Measurements from ENCODE around the gene DEAF1. TPM values are rescaled to one million over a fixed set of nuclear protein-coding genes. Genes with fewer than 3 reads are reported as not detected.

Gene DEAF1
- total RNA-seq, 1 donor from 2014 or later, result 60.5 TPM

DNA sequence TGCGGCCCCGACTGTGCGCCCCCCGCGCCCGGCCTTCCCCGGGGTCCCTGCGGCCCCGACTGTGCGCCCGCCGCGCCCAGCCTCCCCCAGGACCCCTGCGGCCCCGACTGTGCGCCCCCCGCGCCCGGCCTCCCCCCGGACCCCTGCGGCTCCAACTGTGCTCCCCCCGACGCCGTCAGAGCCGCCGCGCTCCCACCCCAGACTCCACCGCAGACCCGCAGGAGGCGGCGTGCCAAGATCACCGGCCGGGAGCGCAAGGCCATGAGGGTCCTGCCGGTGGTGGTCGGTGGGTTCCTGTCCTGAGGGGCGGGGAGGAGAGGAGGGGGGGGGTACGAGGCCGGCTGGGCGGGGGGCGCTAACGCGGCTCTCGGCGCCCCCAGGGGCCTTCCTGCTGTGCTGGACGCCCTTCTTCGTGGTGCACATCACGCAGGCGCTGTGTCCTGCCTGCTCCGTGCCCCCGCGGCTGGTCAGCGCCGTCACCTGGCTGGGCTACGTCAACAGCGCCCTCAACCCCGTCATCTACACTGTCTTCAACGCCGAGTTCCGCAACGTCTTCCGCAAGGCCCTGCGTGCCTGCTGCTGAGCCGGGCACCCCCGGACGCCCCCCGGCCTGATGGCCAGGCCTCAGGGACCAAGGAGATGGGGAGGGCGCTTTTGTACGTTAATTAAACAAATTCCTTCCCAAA, 54.9 kb downstream of the DEAF1 start:
- DNase-seq (ENCODE audit: low spot score in 2 of 2), result no peak
- intact Hi-C loops (cut with DNase I), result no loop called here
- H3K36me3 ChIP-seq, result peaks cover 8 to 18% of the 10 kb centered on the region in 2 donors
- H3K4me1 ChIP-seq, result peaks cover 9% of the 10 kb centered on the region in 2 donors
- TF ChIP-seq, protein P1, sequence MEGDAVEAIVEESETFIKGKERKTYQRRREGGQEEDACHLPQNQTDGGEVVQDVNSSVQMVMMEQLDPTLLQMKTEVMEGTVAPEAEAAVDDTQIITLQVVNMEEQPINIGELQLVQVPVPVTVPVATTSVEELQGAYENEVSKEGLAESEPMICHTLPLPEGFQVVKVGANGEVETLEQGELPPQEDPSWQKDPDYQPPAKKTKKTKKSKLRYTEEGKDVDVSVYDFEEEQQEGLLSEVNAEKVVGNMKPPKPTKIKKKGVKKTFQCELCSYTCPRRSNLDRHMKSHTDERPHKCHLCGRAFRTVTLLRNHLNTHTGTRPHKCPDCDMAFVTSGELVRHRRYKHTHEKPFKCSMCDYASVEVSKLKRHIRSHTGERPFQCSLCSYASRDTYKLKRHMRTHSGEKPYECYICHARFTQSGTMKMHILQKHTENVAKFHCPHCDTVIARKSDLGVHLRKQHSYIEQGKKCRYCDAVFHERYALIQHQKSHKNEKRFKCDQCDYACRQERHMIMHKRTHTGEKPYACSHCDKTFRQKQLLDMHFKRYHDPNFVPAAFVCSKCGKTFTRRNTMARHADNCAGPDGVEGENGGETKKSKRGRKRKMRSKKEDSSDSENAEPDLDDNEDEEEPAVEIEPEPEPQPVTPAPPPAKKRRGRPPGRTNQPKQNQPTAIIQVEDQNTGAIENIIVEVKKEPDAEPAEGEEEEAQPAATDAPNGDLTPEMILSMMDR (IDR thresholded peaks at IDR 0.05), result no peak
- H3K27me3 ChIP-seq, result no peaks in the 10 kb centered on the region
- no peak overlapping the region for H3K27ac ChIP-seq
- H3K9me3 ChIP-seq, result no peaks in the 10 kb centered on the region
- no peak overlapping the region for H3K4me3 ChIP-seq

DNA sequence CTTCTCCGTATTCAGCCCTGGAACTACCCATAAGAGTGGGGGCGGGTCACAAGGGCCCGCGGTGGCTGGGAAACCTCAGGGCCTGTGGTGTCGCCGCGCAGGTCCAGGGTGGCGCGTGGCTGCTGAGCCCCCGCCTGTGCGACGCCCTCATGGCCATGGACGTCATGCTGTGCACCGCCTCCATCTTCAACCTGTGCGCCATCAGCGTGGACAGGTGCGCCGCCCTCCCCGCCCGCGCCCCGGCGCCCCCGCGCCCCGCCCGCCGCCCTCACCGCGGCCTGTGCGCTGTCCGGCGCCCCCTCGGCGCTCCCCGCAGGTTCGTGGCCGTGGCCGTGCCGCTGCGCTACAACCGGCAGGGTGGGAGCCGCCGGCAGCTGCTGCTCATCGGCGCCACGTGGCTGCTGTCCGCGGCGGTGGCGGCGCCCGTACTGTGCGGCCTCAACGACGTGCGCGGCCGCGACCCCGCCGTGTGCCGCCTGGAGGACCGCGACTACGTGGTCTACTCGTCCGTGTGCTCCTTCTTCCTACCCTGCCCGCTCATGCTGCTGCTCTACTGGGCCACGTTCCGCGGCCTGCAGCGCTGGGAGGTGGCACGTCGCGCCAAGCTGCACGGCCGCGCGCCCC, 55.6 kb downstream of the DEAF1 start:
- Histone ChIP-seq H3K27ac (no peak overlapping the region), H3K36me3 (peaks cover 8 to 15% of the 10 kb centered on the region in 2 donors), H3K4me1 (peaks cover 9% of the 10 kb centered on the region in 2 donors), H3K4me3 (no peak overlapping the region), H3K27me3 (no peaks in the 10 kb centered on the region), H3K9me3 (no peaks in the 10 kb centered on the region)
- intact Hi-C loops (cut with DNase I), result no loop called here
- TF ChIP-seq, protein P1 (IDR thresholded peaks at IDR 0.05), result no peak
- DNase-seq (ENCODE audit: low spot score in 2 of 2), result no peak

DNA sequence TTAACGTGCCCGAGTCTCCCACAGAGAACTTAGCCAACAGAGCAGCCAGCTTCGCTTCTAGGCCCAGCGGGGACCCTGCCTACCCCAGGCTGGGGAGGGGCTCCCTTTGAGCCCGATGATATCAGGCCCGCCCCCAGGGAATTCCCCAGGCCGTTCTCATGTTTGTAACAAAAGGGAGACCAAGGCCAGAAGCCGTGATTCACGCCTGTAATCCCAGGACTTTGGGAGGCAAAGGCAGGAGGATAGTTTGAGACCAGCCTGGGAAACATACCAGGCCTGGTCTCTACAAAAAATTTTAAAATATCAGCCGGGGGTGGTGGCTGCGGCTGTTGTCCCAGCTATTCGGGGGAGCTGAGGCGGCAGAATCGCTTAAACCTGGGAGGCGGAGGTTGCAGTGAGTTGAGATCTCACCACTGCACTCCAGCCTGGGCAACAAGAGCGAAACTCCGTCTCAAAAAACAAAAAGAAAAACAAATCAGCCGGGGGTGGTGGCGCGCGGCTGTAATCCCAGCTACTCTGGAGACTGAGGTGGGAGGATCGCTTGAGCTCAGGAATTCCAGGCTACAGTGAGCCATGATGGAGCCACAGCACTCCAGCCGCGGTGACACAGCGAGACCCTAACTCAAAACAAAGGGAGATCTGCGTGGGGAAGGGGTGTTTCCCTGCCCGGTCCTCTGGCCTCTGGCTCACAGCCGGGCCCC, 56.2 kb downstream of the DEAF1 start:
- Histone ChIP-seq H3K27me3 (no peaks in the 10 kb centered on the region), H3K27ac (no peak overlapping the region), H3K9me3 (no peaks in the 10 kb centered on the region), H3K4me3 (no peak overlapping the region), H3K36me3 (peaks cover 5 to 9% of the 10 kb centered on the region in 2 donors), H3K4me1 (peaks cover 9% of the 10 kb centered on the region in 2 donors)
- intact Hi-C loops (cut with DNase I), result no loop called here
- TF ChIP-seq, protein P1 (IDR thresholded peaks at IDR 0.05), result no peak
- no peak for DNase-seq (ENCODE audit: low spot score in 2 of 2)

DNA sequence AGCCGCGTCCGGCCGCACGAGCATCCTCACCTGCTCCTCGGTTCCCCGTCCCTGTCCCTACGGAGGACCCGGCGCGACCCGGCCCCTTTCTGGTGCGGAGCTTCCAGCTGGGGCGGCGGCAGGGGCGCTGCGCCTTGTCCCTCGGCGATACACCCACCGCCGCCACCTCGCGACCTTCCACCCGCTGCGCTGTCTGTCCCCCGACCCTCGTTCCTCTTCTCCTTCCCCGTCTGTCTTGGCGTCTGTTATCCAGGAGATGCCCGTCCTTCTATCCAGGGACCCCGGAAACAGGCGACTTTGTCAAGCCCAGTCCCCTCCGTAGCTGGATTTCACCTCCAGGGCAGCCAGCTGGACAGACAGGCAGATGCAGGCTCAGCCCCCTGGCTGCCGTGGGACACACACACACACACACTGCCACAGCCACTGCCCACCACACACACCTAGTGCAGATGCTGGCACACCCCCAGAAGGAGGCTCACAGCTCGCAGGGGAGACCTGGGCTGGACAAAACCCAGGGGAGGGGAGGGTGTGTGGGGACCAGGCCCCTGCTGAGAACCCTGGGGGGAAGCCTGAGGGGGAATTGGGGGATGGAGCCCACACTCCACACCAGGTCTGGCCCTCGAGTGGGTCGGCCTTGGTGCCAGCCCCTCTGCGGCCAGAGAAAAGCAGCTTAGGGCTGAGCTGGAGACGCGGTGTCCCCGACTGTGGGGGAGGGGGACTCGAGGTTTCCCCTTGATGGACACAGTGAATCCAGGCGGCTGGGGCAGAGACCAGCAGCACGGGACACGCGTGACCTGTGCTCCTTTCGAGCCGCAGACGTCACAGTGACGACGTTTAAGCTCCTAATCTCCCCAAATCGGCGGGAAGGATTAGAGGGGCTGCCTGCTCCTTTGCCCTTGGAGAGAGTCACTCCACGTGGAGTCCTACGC, 57.2 kb downstream of the DEAF1 start:
- peak overlapping the region; percentile 37 to 59 for H3K4me3 ChIP-seq
- no peak for DNase-seq (ENCODE audit: low spot score in 2 of 2)
- H3K36me3 ChIP-seq, result peaks cover 3 to 5% of the 10 kb centered on the region in 2 donors
- H3K4me1 ChIP-seq, result peaks cover 9% of the 10 kb centered on the region in 2 donors
- no peaks in the 10 kb centered on the region for H3K9me3 ChIP-seq
- H3K27ac ChIP-seq, result no peak overlapping the region
- TF ChIP-seq, protein P1 (IDR thresholded peaks at IDR 0.05), result no peak
- intact Hi-C loops (cut with DNase I), result no loop called here
- H3K27me3 ChIP-seq, result no peaks in the 10 kb centered on the region

DNA sequence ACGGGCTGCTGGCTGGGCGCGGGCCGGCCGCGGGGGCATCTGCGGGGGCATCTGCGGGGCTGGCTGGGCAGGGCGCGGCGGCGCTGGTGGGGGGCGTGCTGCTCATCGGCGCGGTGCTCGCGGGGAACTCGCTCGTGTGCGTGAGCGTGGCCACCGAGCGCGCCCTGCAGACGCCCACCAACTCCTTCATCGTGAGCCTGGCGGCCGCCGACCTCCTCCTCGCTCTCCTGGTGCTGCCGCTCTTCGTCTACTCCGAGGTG, 57.8 kb downstream of the DEAF1 start:
- peaks cover 3 to 4% of the 10 kb centered on the region in 2 donors for H3K36me3 ChIP-seq
- TF ChIP-seq, protein P1 (IDR thresholded peaks at IDR 0.05), result no peak
- no peaks in the 10 kb centered on the region for H3K27me3 ChIP-seq
- H3K9me3 ChIP-seq, result no peaks in the 10 kb centered on the region
- H3K4me3 ChIP-seq, result peak overlapping the region; percentile 37 to 59
- H3K4me1 ChIP-seq, result peaks cover 9% of the 10 kb centered on the region in 2 donors
- no peak overlapping the region for H3K27ac ChIP-seq
- intact Hi-C loops (cut with DNase I), result no loop called here
- DNase-seq (ENCODE audit: low spot score in 2 of 2), result no peak
